DMS153 treated with DMSO at 0.1 percent for 48 hours (cell line): ENCODE data around the gene GSKIP.

Experiments
- DNase-seq: peaks from one replicate; lab custom pipeline; 2025; ENCODE audit not compliant: unreplicated experiment; lab: John Stamatoyannopoulos, UW

Gene GSKIP

GRCh38 chr14:96376093-96376492 is 12.8 kb downstream of the GSKIP start:
- no peak for DNase-seq

- no peak for DNase-seq
Measured at GRCh38 chr14:96380735-96381134, 17.4 kb downstream of the GSKIP start.

GRCh38 chr14:96383445-96383844 is 20.1 kb downstream of the GSKIP start:
- DNase-seq = no peak

DNA sequence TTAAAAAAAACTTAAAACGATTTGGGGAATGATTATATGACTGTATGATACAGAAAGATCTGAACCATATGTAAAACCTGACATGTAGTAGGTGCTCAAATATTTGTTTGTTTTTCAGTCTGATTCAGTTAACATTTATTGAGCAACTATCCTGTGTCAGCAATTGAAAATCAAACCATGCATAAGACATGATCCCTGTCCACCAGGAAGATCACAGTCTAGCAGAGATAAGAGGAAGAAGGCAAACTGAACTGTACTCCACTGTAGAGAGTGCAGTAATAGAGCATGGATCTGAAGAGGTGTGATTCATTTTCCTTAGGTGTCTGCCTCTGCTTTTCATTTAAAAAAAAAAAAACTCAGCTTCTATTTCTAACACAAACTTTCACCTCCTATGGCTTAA is 20.7 kb downstream of the GSKIP start:
- DNase-seq = no peak

DNA sequence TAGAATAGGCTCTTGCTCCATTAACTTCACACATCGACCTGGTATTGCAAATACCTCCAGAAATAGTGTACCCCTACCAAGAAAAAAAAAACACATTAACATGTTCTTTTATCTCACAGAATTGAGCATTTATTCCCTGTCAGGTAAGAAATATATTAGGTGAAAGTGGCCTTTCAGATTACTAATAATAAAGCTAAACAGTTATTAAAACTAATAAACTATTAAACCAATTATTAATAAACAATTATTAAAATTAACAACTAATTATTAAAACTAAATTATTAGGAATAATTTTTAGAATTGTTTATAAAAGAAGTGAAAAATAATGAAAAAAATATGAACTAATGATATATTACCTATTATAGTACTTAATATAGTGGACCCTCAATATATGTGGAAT is 21.4 kb downstream of the GSKIP start:
- DNase-seq = no peak

- no peak for DNase-seq
Measured at GRCh38 chr14:96385385-96385784, 22.1 kb downstream of the GSKIP start.

- peak; percentile 39 for DNase-seq
Measured at GRCh38 chr14:96390965-96391292, 27.6 kb downstream of the GSKIP start.

DNA sequence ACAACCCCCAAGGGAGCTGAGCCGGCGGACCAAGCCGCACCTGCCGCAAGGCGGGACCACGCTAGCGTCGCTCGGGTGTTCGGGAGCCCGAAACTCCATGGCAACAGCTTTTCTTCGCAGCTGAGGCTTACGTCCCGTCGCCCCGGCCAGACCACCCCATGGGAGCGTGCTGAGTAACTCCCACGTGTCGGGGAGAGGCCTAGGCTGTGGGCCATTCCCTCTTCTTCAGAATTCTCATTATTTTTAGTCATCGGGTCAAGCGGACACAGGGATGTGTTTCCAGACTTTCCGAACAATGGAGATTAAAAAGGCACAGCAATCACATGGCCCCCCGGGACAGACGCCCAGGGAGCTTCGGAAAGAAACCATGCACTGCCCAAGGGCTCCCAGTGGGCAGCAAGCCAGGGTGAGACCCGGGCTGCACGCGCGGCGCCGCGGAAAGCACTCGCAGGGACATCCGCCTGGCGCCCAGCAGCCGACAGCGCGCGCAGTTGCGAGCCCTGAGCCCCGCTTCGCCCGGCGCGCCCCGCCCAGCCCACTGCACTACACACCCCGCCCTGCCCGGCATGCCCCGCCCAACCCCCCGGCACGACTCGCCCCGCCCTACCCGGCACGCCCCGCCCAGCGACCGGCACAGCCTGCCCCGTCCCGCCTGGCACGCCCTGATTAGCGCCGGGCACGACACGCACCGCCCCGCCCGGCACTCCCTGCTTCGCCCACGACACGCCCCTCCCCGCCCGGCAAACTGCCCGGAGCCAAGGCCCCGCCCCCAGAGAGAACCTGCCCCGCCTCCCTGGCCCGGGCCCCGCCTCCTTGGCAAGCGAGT is 28.2 kb downstream of the GSKIP start:
- DNase-seq = peak; percentile 92

DNA sequence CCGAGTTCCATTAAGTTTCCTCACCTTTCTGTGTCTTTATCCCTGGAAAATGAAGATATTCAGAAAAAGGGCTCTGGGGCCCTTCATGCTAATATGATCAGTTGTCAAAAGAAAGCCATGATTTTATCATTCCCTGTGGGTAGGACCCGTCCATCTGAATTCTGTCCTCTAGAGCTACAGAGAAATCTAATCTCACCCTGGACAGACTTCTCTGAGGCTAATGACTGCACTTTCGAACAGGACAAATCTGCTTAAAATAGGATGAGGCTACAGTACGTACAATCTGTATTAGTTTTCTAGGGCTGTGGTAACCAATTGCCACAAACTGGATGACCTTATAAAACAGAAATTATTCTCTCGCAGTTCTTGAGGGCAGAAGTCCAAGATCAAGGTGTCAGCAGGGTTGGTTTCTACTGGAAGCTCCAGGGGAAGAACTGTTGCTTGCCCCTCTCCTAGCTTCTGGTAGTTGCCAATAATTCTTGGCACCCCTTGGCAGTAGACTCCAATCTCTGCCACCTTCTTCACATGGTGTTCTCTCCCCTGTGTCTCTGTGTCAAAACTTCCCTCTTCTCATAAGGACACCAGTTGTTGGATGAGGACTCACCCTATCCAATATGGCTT is 29.9 kb downstream of the GSKIP start:
- DNase-seq = no peak

- no peak for DNase-seq
Measured at GRCh38 chr14:96394047-96394815, 30.9 kb downstream of the GSKIP start.

DNA sequence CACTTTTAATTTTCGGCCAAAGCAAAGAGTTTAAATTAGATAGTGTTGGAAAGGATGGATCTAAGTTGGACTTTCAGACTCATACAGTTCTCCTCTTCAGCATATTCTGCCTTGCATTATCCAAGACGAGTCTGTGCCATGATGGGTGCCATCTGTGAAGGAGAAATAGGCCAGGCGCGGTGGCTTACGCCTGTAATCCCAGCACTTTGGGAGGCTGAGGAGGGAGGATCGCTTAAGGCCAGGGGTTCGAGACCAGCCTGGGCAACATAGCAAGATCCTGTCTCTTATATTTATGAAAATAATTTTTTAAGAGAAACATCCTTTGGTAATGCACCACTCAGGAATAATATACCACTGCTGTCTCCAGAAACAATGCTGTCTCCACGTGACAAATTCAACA is 35.1 kb downstream of the GSKIP start:
- DNase-seq = no peak

- DNase-seq = no peak
Measured at GRCh38 chr14:96398921-96399320, 35.6 kb downstream of the GSKIP start.

DNA sequence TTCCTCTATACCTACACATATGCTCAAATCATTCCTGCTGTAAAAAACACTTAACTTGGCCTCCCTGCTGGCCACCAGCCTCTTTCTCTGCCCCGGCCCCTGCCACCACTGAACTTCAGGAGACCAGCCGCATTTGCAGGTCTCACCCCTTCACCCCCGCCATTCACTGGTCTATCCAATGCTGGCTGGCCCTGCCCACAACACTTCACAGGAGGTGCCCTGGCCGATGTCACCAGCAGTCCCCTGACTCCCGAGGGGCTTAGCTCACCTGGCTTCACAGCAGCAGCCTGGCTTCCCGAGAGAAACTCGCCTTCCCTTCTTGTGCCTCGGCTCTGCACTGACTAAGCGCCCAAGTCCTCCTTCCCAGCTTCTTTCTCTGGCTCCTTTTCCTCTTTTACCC is 36.1 kb downstream of the GSKIP start:
- DNase-seq = no peak

- no peak for DNase-seq
Measured at GRCh38 chr14:96400495-96400894, 37.2 kb downstream of the GSKIP start.

GRCh38 chr14:96403409-96403808 is 40.1 kb downstream of the GSKIP start:
- DNase-seq = no peak

- DNase-seq = no peak
Measured at GRCh38 chr14:96405677-96406076, 42.4 kb downstream of the GSKIP start.

DNA sequence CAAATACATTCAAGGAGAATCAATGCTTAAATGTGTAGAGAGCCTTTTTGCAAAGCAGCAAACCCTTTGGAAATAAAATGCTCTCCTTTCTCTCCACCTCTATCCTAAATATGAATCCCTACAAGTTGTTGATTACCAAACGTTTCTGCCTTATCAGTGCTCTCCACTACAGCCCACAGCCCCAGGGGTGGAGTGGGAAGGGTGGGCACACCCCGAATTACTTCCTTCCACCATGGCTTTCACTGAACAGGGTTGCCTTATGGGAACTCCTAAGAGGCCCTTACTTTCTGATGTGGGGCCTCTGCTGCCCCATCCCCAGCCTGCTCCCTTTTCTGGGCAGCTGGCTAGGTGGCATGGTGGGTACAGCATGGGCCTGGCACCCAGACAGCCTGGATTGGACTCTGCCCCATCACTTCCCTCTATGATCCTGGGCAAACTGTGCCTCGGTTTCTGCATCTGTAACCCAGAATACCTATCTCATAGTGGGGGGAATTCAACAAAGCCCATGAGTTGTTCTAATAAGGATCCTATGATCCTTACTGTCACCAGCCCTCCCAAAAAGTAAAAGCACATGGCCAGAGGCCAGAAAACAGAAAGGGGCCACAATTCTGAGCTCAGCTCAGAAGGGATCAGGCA is 44.7 kb downstream of the GSKIP start:
- DNase-seq = no peak

DNA sequence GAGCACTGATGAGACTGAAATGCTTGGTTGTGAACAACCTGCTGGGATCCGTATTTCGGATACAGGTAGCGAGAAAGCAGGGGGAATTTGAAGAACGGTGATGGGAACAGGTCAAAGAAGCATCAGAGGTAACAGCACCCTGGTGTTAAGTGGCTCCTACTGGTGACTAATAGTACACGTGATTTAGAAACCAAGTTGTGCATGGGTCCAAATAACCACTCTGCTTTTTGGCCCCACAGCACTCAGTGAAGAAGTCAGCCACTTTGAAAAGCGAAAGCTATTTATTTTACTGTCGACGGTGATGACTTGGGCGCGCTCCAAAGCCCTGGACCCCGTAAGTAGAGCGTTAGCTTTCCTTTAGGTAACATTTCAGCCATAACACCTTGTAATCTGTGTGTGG is 45.3 kb downstream of the GSKIP start:
- DNase-seq = no peak

- DNase-seq = no peak
Measured at GRCh38 chr14:96409701-96410100, 46.4 kb downstream of the GSKIP start.

DNA sequence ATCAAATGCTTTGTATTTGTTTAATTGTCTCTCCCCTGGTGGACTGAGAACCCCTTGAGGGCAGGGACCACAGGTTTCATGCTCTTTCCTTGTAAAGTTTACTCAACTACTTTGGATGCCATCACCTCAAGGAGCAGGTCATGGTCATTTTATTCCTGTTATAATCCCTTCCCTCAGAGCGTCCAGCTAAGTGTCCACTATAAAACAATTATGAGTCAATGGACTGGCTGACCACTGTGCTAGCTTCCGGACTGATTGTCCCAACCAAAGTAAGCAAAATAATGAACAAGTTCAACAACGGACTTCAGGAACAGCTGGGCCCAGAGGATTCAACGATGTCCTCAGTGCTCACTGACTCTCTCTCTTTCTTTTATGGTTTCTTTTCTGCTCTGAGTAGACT is 46.8 kb downstream of the GSKIP start:
- DNase-seq = no peak

DNA sequence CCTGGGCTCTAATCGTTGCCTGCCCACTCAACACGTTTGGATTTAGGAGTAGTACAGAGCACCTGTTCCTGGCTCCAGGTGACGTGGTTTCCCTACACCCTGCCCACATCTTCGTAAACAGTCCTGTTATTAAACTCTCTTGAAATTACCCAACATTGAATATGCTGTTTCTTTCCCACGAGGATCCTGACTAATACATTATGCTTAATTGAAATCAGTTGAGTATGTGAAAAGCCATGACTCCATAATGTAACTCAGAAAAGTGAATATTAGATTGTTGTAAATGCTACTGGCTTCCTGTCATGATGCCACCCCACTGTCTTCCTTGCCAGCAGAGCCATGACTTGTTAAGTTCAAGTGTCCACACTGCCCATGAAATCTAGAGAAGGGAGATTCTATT is 50.2 kb downstream of the GSKIP start:
- no peak for DNase-seq

GRCh38 chr14:96415559-96415958 is 52.2 kb downstream of the GSKIP start:
- DNase-seq = no peak
